Amygdala (tissue), 56 donors: ENCODE data around the gene SLAMF9.

ENCODE experiments used
- DNase-seq, 56 donors: peaks; one replicate each; lab custom pipeline; 2025; lab: John Stamatoyannopoulos, UW

Gene SLAMF9

DNA sequence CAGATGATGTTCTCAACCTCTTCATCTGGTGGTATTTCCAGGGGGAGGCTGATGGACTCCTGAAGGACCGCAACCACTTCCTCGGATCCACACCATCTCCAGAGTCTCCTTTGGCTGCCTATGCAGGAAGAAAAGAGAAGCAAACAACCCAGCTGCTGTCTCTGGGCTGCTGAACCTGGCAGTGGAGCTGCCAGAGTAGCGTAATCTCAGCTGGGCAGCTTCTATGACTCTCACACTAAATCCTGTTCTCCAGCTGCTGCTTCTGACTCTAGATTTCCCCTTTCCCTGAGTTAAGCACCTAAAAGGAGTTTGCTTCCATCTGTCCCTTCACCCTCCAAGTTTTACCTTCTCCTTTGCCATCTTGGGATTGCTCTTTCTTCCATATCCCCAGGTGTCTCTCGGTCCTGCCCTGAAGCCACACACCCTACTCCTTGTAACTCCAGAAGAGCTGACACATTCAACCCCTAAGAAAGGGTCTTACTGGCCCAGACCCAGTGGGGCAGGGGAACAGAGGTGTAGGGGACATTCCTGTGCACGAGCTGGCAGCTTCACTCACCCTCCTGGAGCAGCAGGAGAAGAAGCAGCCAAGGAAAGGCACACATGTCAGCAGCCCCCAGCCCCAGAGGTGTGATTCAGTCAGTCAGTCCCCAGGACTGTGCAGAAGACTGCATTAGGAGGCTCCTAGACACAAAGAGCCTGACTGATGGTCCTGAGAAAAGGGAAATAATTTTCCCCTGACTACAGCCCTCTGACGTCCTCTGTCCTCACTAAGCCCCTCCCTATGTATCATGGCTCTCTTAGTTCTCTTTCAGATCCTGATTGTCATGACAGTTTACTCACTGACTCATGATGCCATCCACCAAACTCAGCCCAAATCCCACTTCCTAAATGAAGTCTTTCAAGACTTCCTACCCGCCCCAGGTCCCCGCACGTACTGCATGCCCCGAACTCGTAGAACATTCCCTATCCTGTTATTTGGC is at the start of gene SLAMF9:
SLAMF9 (minus strand) TSS at position 702 of the 980 bp plus-strand sequence; CDS start at position 602, 100 bp downstream.
- DNase-seq = no peak

- DNase-seq = no peak
Observed at GRCh38 chr1:160001440-160001839, 47.4 kb upstream of the SLAMF9 start.

DNA sequence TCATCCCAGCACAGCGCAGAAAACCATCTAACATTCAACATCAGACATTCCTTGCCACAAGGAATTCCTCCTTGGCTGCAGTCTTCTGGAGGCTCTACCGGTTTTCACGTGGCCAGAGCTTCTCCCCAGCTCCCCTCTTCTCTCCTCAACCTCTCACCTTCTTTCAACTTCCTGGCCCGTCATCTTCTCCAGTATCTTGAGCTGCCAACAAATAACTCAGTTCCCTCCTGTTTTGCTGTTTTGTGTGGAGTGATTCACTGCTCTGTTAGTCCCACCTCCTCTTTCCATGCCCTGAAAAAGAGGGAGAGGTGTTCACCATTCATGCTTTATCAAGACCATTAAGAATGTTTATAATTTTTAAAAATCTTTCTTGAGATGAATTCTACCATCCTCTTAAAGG is 45.2 kb upstream of the SLAMF9 start:
- no peak for DNase-seq

DNA sequence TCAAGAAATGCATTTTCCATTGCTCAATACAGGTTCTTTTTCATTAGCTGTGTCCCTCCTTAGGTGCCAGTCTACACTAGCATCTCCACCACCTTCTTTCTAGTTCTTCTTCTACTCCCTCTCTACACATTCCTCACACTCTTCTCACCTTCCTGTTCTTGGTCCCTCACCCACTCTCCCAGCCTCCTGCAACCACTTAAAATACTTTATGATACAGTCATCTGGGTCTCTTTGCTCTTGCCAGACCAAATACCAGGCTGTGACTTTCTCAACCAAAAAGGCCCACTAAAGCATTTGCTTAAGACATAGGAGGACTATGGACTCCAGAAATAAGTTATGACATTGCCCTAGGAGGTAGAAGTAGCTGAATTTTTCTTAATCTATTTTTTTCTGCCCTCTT is 42.6 kb upstream of the SLAMF9 start:
- DNase-seq = no peak

DNA sequence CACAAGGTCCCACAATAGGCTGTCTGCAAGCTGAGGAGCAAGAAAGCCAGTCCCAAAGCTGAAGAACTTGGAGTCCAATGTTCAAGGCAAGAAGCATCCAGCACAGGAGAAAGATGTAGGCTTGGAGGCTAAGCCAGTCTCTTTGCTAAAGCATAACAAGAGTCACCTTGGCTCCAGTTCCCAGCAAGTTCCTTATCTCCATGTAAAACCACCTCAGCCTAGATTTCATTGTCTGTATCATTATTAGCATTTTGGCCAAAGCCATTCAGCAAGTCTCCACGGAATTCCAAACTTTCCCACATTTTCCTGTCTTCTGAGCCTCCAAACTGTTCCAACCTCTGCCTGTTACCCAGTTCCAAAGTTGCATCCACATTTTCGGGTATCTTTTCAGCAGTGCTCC is 40.9 kb upstream of the SLAMF9 start:
- DNase-seq = no peak

DNA sequence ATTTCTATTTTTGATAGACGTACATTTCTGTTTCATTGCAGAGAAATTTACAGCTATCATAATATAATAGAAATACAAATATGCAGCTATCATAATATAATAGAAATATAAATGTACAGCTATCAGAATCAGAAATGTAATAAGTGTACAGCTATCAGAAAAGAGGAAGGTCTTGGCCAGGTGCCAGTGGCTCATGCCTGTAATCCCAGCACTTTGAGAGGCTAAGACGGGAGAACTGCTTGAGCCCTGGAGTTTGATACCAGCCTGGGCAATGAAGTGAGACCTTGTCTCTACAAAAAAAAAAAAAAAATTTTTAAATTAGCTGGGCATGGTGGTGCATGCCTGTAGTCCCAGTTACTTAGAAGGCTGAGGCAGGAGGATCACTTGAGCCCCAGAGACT is 39.9 kb upstream of the SLAMF9 start:
- DNase-seq = no peak

GRCh38 chr1:159992161-159992560 is 38.1 kb upstream of the SLAMF9 start:
- DNase-seq = no peak

GRCh38 chr1:159991513-159991912 is 37.5 kb upstream of the SLAMF9 start:
- no peak for DNase-seq

DNA sequence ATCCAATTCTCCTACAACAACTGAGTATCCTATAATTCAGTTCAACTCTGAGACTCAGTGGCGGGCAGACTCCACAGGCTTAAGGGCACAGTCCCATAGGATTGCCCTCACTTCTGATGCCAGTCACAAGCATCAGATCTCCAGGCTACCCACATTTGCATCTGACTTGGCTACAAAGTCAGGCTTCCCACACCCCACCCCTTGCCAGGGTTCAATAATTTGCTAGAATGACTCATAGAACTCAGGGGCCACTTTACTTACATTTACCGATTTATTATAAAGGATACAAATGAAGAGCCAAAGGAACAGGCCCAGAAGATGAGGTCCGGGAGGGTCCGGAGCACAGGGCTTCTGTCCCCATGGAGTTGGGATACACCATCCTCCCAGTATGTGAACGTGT is 36.0 kb upstream of the SLAMF9 start:
- no peak for DNase-seq

- DNase-seq = no peak
Observed at GRCh38 chr1:159989581-159989980, 35.5 kb upstream of the SLAMF9 start.

- DNase-seq = no peak
Observed at GRCh38 chr1:159988006-159988405, 34.0 kb upstream of the SLAMF9 start.

- DNase-seq = no peak
Observed at GRCh38 chr1:159987186-159987585, 33.1 kb upstream of the SLAMF9 start.

DNA sequence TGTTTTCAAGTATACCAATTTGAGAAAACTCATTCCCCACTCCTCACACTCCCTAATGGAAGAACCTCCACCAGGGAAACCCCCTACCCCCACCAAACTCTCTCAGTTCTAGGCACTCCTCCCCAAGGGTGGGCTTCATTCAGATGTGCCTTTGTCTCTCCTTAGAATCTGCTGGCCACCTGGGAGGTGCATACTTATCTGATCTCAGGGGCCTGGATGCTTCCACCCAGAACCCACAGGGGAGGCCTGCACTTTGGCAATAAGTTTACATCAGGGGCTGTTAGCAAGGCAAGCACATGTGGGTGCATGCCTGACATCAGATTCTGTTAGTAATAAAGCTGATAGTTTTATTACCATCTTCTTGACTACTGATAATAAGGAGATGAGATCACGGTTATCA is 32.5 kb upstream of the SLAMF9 start:
- no peak for DNase-seq

GRCh38 chr1:159986093-159986492 is 32.1 kb upstream of the SLAMF9 start:
- no peak for DNase-seq

GRCh38 chr1:159985473-159985872 is 31.4 kb upstream of the SLAMF9 start:
- no peak for DNase-seq

GRCh38 chr1:159983681-159984080 is 29.6 kb upstream of the SLAMF9 start:
- DNase-seq = no peak

DNA sequence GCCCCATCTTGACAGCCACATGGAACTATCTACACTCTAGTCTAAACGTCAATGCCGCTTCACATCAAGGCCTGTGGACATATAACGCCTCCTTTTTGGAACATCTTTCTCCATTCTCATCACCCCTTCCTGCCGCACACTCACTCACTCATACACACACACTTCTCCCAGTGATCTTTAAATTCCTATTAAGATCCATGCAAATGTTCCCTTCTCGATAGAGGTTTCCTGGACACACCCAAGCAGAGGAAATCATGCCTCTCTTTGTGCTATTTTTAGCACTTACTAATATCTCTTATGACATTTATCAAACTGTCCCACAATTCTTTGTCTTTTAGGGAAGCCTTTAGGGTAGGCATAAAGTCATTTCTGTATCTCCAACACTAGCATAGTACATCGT is 28.2 kb upstream of the SLAMF9 start:
- DNase-seq = no peak

GRCh38 chr1:159981351-159982055 is 27.5 kb upstream of the SLAMF9 start:
- DNase-seq = no peak

GRCh38 chr1:159980786-159981185 is 26.7 kb upstream of the SLAMF9 start:
- DNase-seq = no peak

DNA sequence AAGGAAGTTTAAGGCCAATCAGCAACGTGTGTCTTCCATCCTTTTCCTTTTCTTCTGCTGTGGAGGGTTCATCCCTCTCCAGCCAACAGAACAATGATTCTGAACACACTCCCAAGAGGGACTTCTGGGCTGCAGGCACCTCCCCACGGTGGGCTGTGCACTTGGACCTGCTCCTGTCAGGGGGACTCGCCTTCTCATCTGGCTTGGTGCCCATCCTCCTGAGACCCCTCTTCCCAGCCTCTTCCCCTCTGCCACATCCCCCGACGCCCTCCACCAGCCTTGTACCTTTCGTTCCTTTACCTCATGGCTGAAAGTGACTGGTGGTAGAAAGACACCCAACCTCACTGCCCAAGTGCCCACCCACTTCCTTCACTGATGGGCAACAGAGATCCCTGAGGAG is 26.0 kb upstream of the SLAMF9 start:
- DNase-seq = no peak

- DNase-seq = no peak
Observed at GRCh38 chr1:159979257-159979656, 25.2 kb upstream of the SLAMF9 start.

DNA sequence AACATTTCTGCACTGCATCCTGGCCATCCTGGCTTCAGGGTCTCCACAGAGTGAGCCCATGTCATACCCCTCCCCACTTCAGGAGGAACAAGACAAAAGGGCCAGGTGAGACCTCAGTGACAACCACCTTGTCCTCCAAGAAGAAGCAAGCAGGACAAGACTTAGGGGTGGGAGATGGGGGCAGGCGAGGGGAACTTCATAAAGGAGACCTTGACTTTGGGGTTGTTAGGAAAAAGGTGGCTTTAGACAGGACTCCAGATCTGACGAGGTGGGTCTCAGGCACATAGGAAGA is 24.0 kb upstream of the SLAMF9 start:
- no peak for DNase-seq
